ENCODE data around the gene PLCL2.

DNA sequence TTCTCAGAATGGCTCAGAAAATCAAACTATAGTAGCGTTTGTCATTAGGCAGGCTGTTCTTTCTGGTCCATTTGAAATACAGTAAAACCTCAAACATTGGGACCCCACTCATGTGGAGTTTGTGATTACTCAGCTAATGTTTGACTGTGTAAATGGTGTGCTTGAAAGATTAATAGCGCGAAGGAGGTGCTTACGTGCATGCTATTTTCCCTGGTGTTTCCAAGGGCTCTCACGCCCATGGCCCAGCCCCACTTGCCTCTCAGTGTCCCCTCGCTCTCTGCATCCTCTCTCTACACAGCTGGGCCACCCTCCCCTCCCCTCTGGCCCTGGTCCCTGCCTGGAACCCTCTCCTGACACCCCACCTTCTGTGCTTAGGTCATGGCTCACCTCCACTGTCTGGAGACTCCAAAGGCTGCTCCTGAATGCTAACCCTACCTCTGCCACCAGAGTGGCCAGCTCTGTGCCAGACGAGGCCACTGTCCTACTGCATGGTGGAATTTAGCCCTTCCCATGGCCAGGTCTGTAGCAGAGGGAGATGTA lies 194.2 kb downstream of the PLCL2 start:
- TF ChIP-seq, protein P1, sequence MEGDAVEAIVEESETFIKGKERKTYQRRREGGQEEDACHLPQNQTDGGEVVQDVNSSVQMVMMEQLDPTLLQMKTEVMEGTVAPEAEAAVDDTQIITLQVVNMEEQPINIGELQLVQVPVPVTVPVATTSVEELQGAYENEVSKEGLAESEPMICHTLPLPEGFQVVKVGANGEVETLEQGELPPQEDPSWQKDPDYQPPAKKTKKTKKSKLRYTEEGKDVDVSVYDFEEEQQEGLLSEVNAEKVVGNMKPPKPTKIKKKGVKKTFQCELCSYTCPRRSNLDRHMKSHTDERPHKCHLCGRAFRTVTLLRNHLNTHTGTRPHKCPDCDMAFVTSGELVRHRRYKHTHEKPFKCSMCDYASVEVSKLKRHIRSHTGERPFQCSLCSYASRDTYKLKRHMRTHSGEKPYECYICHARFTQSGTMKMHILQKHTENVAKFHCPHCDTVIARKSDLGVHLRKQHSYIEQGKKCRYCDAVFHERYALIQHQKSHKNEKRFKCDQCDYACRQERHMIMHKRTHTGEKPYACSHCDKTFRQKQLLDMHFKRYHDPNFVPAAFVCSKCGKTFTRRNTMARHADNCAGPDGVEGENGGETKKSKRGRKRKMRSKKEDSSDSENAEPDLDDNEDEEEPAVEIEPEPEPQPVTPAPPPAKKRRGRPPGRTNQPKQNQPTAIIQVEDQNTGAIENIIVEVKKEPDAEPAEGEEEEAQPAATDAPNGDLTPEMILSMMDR (IDR thresholded peaks at IDR 0.05; ENCODE audit: low read depth, low read length, missing input control): no peak
- TF ChIP-seq, protein P2, sequence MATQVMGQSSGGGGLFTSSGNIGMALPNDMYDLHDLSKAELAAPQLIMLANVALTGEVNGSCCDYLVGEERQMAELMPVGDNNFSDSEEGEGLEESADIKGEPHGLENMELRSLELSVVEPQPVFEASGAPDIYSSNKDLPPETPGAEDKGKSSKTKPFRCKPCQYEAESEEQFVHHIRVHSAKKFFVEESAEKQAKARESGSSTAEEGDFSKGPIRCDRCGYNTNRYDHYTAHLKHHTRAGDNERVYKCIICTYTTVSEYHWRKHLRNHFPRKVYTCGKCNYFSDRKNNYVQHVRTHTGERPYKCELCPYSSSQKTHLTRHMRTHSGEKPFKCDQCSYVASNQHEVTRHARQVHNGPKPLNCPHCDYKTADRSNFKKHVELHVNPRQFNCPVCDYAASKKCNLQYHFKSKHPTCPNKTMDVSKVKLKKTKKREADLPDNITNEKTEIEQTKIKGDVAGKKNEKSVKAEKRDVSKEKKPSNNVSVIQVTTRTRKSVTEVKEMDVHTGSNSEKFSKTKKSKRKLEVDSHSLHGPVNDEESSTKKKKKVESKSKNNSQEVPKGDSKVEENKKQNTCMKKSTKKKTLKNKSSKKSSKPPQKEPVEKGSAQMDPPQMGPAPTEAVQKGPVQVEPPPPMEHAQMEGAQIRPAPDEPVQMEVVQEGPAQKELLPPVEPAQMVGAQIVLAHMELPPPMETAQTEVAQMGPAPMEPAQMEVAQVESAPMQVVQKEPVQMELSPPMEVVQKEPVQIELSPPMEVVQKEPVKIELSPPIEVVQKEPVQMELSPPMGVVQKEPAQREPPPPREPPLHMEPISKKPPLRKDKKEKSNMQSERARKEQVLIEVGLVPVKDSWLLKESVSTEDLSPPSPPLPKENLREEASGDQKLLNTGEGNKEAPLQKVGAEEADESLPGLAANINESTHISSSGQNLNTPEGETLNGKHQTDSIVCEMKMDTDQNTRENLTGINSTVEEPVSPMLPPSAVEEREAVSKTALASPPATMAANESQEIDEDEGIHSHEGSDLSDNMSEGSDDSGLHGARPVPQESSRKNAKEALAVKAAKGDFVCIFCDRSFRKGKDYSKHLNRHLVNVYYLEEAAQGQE (IDR thresholded peaks at IDR 0.05): no peak
- no peak for TF ChIP-seq RAD21 (IDR thresholded peaks at IDR 0.05)
- no peak for TF ChIP-seq EGR1 (IDR thresholded peaks at IDR 0.05; ENCODE audit: low read depth in 2 of 2)
- TF ChIP-seq TAF1 (conservative IDR thresholded peaks at IDR 0.05): no peak
